Keratinocyte (primary cell): ENCODE data around the gene STK24. TPM values are rescaled to one million over a fixed set of nuclear protein-coding genes. Genes with fewer than 3 reads are reported as not detected.

Source experiments
- DNase-seq: peaks from one replicate; pipeline ENCODE4 v3.0.0-alpha.2; 2011; ENCODE audit warnings: low read depth, missing footprints, low spot score
- FAIRE-seq: peaks from 2 replicates; lab custom pipeline; 2011; peaks lifted over from hg19 to GRCh38; lab: Jason Lieb, UNC
- H2AFZ ChIP-seq: 2 replicates; pipeline ENCODE4 v1.6.0; 2012; ENCODE audit warnings: low read length, control low read depth, inconsistent platforms; ENCODE audit not compliant: control insufficient read depth
- H3K27ac ChIP-seq: 2 replicates; pipeline ENCODE4 v1.5.1; 2011; ENCODE audit warnings: low read length; ENCODE audit not compliant: control insufficient read depth, insufficient read depth
- H3K27me3 ChIP-seq: 3 replicates; pipeline ENCODE4 v1.6.0; 2011; ENCODE audit warnings: low read length; ENCODE audit not compliant: control insufficient read depth, insufficient read depth; ENCODE audit errors: extremely low read depth
- H3K36me3 ChIP-seq, 2 experiments: 2 replicates in 1 of 2; 3 replicates in 1 of 2; pipeline ENCODE4 v1.5.1; 2011; ENCODE audit warnings: low read length in 2 of 2, mild to moderate bottlenecking in 1 of 2; ENCODE audit not compliant: control insufficient read depth in 2 of 2, insufficient read depth in 2 of 2; ENCODE audit errors: extremely low read depth in 1 of 2
- H3K4me1 ChIP-seq: 3 replicates; pipeline ENCODE4 v1.5.1; 2011; ENCODE audit warnings: low read length; ENCODE audit not compliant: control insufficient read depth, insufficient read depth; ENCODE audit errors: extremely low read depth
- H3K4me2 ChIP-seq: 3 replicates; pipeline ENCODE4 v1.6.0; 2011; ENCODE audit warnings: low read depth, low read length; ENCODE audit not compliant: control insufficient read depth, insufficient read depth; ENCODE audit errors: extremely low read depth
- H3K4me3 ChIP-seq, 3 experiments: fragments of 200-600 bp in 1 of 3; sonication (generic) in 1 of 3; 2 replicates in 2 of 3; 3 replicates in 1 of 3; pipeline ENCODE4 v1.5.1; 2011 to 2016; ENCODE audit warnings: low read length in 3 of 3, mild to moderate bottlenecking in 3 of 3, control low read depth in 2 of 3, inconsistent platforms in 1 of 3, low read depth in 1 of 3, mixed read lengths in 1 of 3, mixed run types in 1 of 3, moderate library complexity in 1 of 3; ENCODE audit not compliant: control insufficient read depth in 2 of 3, insufficient read depth in 2 of 3; ENCODE audit errors: extremely low read depth in 1 of 3
- H3K79me2 ChIP-seq: 2 replicates; pipeline ENCODE4 v1.6.0; 2012; ENCODE audit warnings: low read length; ENCODE audit not compliant: control insufficient read depth, insufficient read depth
- H3K9ac ChIP-seq: 3 replicates; pipeline ENCODE4 v1.6.0; 2011; ENCODE audit warnings: low read length; ENCODE audit not compliant: control insufficient read depth, insufficient read depth; ENCODE audit errors: extremely low read depth
- H3K9me1 ChIP-seq: 3 replicates; pipeline ENCODE4 v1.6.0; 2011; ENCODE audit warnings: low read length; ENCODE audit not compliant: control insufficient read depth, insufficient read depth; ENCODE audit errors: extremely low read depth
- H3K9me3 ChIP-seq: 2 replicates; pipeline ENCODE4 v1.5.1; 2012; ENCODE audit warnings: low read depth, low read length; ENCODE audit not compliant: control insufficient read depth
- H4K20me1 ChIP-seq: 3 replicates; pipeline ENCODE4 v1.6.0; 2011; ENCODE audit warnings: low read length; ENCODE audit not compliant: control insufficient read depth, insufficient read depth; ENCODE audit errors: extremely low read depth
- EZH2 ChIP-seq: IDR thresholded peaks from one replicate; pipeline ENCODE4 v1.6.1; 2012; ENCODE audit warnings: inconsistent platforms, mild to moderate bottlenecking, low read length, moderate library complexity
- dilution Hi-C: fragments of 300-500 bp; cut with MboI; formaldehyde crosslinking; loops from one replicate; pipeline ENCODE4 v1.7.0; 2020; ENCODE audit warnings: low sequenced_read_pairs; ENCODE audit not compliant: extremely low pct_ligation_motif_present
- polyA plus RNA-seq, 5 experiments: library from polyadenylated mRNA; depleted of rRNA in 3 of 5; stranded (reverse) in 3 of 5; stranded (forward) in 1 of 5; unstranded in 1 of 5; fragments of >200 nt; gene quantifications; 1 replicate in 1 of 5; 2 replicates in 3 of 5; 3 replicates in 1 of 5; pipeline versions ENCODE4 v1.2.1 to v1.2.3, GENCODE V29; 2011 to 2012; ENCODE audit warnings: missing spikeins in 2 of 5, low read depth in 1 of 5, low replicate concordance in 1 of 5
- TF ChIP-seq, protein P1 (sequence below), 3 experiments: IDR thresholded peaks in 1 of 3; conservative IDR thresholded peaks in 1 of 3; optimal IDR thresholded peaks in 1 of 3; 2 replicates in 2 of 3; 3 replicates in 1 of 3; pipeline versions ENCODE3 to v1.5.1; 2011; ENCODE audit warnings: low read length in 3 of 3, mild to moderate bottlenecking in 3 of 3, moderate library complexity in 2 of 3, control low read depth in 1 of 3, inconsistent platforms in 1 of 3; ENCODE audit not compliant: insufficient read depth in 2 of 3; ENCODE audit errors: extremely low read depth in 1 of 3

The STK24 gene
- polyA plus RNA-seq, 1 donor (not counting 4 experiments of a cell fraction or from before 2014, with no cell fraction given), result 81.6 TPM

DNA sequence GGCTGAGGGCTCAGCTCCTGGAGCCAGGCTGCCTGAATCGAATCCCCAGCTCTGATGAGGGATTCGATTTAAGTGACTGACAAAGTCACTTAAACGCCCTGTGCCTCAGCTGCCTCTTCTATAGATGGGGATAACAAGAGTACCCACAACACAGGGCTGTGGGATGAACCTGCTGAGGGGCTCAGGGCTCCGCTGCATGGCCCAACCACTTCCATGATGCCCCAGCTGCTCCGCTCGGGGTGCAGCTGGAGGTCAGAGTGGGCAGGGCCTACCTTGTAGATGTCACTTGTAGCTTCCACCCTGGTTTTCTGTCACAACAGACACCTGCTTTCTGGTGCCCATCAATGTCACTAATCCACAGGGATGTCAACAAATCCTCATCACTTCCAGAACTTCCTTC is 39.2 kb downstream of the STK24 start:
- H3K79me2 ChIP-seq, result peaks cover 95% of the 10 kb centered on the region
- dilution Hi-C loops, result no loop called here
- no peaks in the 10 kb centered on the region for H3K27me3 ChIP-seq
- no peak overlapping the region for H3K4me2 ChIP-seq
- DNase-seq (no peak), FAIRE-seq (no peak)
- H3K27ac ChIP-seq, result no peak overlapping the region
- TF ChIP-seq EZH2, result no peak
- TF ChIP-seq, protein P1, sequence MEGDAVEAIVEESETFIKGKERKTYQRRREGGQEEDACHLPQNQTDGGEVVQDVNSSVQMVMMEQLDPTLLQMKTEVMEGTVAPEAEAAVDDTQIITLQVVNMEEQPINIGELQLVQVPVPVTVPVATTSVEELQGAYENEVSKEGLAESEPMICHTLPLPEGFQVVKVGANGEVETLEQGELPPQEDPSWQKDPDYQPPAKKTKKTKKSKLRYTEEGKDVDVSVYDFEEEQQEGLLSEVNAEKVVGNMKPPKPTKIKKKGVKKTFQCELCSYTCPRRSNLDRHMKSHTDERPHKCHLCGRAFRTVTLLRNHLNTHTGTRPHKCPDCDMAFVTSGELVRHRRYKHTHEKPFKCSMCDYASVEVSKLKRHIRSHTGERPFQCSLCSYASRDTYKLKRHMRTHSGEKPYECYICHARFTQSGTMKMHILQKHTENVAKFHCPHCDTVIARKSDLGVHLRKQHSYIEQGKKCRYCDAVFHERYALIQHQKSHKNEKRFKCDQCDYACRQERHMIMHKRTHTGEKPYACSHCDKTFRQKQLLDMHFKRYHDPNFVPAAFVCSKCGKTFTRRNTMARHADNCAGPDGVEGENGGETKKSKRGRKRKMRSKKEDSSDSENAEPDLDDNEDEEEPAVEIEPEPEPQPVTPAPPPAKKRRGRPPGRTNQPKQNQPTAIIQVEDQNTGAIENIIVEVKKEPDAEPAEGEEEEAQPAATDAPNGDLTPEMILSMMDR (optimal IDR thresholded peaks at IDR 0.05 in 1 of 3, IDR thresholded peaks at IDR 0.05 in 1 of 3, conservative IDR thresholded peaks at IDR 0.05 in 1 of 3; ENCODE audit: extremely low read depth in 1 of 3, insufficient read depth in 2 of 3, low read length in 3 of 3), result no peak
- no peak overlapping the region for H3K9ac ChIP-seq
- H4K20me1 ChIP-seq, result peaks cover 19% of the 10 kb centered on the region
- H3K4me3 ChIP-seq, result no peak overlapping the region
- no peaks in the 10 kb centered on the region for H3K9me1 ChIP-seq
- peaks cover 2 to 10% of the 10 kb centered on the region in 2 experiments for H3K36me3 ChIP-seq
- no peaks in the 10 kb centered on the region for H3K9me3 ChIP-seq
- H2AFZ ChIP-seq, result no peak overlapping the region
- H3K4me1 ChIP-seq, result peaks cover 46% of the 10 kb centered on the region

GRCh38 chr13:98537306-98537705 is 39.6 kb downstream of the STK24 start:
- dilution Hi-C loops, result no loop called here
- H2AFZ ChIP-seq, result no peak overlapping the region
- no peaks in the 10 kb centered on the region for H3K9me3 ChIP-seq
- no peak overlapping the region for H3K27ac ChIP-seq
- peaks cover 95% of the 10 kb centered on the region for H3K79me2 ChIP-seq
- no peak overlapping the region for H3K4me2 ChIP-seq
- no peak for DNase-seq
- peaks cover 19% of the 10 kb centered on the region for H4K20me1 ChIP-seq
- H3K27me3 ChIP-seq, result no peaks in the 10 kb centered on the region
- no peaks in the 10 kb centered on the region for H3K9me1 ChIP-seq
- FAIRE-seq, result no peak
- TF ChIP-seq EZH2, result no peak
- TF ChIP-seq, protein P1 (optimal IDR thresholded peaks at IDR 0.05 in 1 of 3, IDR thresholded peaks at IDR 0.05 in 1 of 3, conservative IDR thresholded peaks at IDR 0.05 in 1 of 3; ENCODE audit: extremely low read depth in 1 of 3, insufficient read depth in 2 of 3, low read length in 3 of 3), result no peak
- no peak overlapping the region for H3K4me3 ChIP-seq
- peaks cover 46% of the 10 kb centered on the region for H3K4me1 ChIP-seq
- no peak overlapping the region for H3K9ac ChIP-seq
- peaks cover 2 to 10% of the 10 kb centered on the region in 2 experiments for H3K36me3 ChIP-seq
